SK-N-MC (cell line): Measurements from ENCODE around the gene EHMT2.
A peak's percentile ranks its signal among the peaks of the same experiment; 100 is the strongest.

Experiments used
- DNase-seq: peaks from one replicate; pipeline ENCODE4 v3.0.0-alpha.2; 2011; ENCODE audit warnings: low read depth, low spot score
- H3K27ac ChIP-seq: fragments of 200-600 bp; sonication (generic); 2 replicates; pipeline ENCODE4 v1.5.1; 2016; ENCODE audit warnings: mixed run types
- H3K36me3 ChIP-seq: fragments of 200-600 bp; sonication (generic); 2 replicates; pipeline ENCODE4 v1.6.1; 2017; ENCODE audit warnings: antibody characterized with exemption, low read length, mixed read lengths; ENCODE audit not compliant: insufficient read depth
- H3K4me3 ChIP-seq: fragments of 200-600 bp; sonication (generic); 2 replicates; pipeline ENCODE4 v1.5.1; 2016
- H3K9ac ChIP-seq: fragments of 200-600 bp; sonication (generic); 2 replicates; pipeline ENCODE4 v1.8.0; 2017; ENCODE audit warnings: mixed run types, mixed read lengths; ENCODE audit not compliant: insufficient read length
- H3K9me3 ChIP-seq: fragments of 200-600 bp; sonication (generic); 2 replicates; pipeline ENCODE4 v1.6.1; 2017; ENCODE audit warnings: low read depth, mild to moderate bottlenecking, antibody characterized with exemption, low read length, moderate library complexity, mixed read lengths
- EZH2 ChIP-seq: fragments of 200-600 bp; sonication (generic); IDR thresholded peaks from one replicate; pipeline ENCODE4 v1.6.1; 2017; ENCODE audit warnings: antibody characterized with exemption
- FOXP2 ChIP-seq: optimal IDR thresholded peaks from 2 replicates; pipeline ENCODE3; 2011; ENCODE audit warnings: mild to moderate bottlenecking, moderate library complexity; ENCODE audit not compliant: insufficient read depth; ENCODE audit errors: extremely low read length, control extremely low read depth
- POLR2AphosphoS5 ChIP-seq: IDR thresholded peaks from 2 replicates; pipeline ENCODE4 v1.6.1; 2012; ENCODE audit warnings: mild to moderate bottlenecking, low read depth, low read length, borderline replicate concordance

Gene EHMT2

GRCh38 chr6:31897612-31898382 is at the start of gene EHMT2:
Gene EHMT2, minus strand, starts transcription at chr6:31897698. Its CDS starts 21 bp downstream, at chr6:31897677.
- DNase-seq = no peak
- Histone ChIP-seq H3K27ac (peak within 1 kb of the TSS; percentile 83), H3K4me3 (peak within 1 kb of the TSS; percentile 97), H3K9ac (peak within 1 kb of the TSS; percentile 89), H3K9me3 (no peaks in the 10 kb centered on the region), H3K36me3 (peaks cover 30% of the 10 kb centered on the region)
- TF ChIP-seq EZH2 (no peak), POLR2AphosphoS5 (peak; percentile 86), FOXP2 (no peak)

- TF ChIP-seq EZH2 = no peak
- TF ChIP-seq FOXP2 = no peak
- no peak for TF ChIP-seq POLR2AphosphoS5
- no peak overlapping the region for H3K4me3 ChIP-seq
- H3K9me3 ChIP-seq = no peaks in the 10 kb centered on the region
- no peak overlapping the region for H3K9ac ChIP-seq
- H3K36me3 ChIP-seq = peaks cover 13% of the 10 kb centered on the region; the same call in 1 of the 2 replicates
- H3K27ac ChIP-seq = no peak overlapping the region
- no peak for DNase-seq
These were observed 49.7 kb upstream of the EHMT2 start for GRCh38 chr6:31947070-31947675.

- Histone ChIP-seq H3K4me3 (no peak overlapping the region), H3K27ac (no peak overlapping the region), H3K36me3 (peaks cover 5% of the 10 kb centered on the region; the same call in 1 of the 2 replicates), H3K9me3 (no peaks in the 10 kb centered on the region), H3K9ac (no peak overlapping the region)
- DNase-seq = no peak
- TF ChIP-seq EZH2 = no peak
- no peak for TF ChIP-seq FOXP2
- TF ChIP-seq POLR2AphosphoS5 = no peak
These were observed 48.9 kb upstream of the EHMT2 start for GRCh38 chr6:31946370-31946885.

- TF ChIP-seq FOXP2 (no peak), EZH2 (no peak), POLR2AphosphoS5 (no peak)
- no peak for DNase-seq
- no peak within 1 kb of the TSS for H3K9ac ChIP-seq
- no peak within 1 kb of the TSS for H3K27ac ChIP-seq
- no peak within 1 kb of the TSS for H3K4me3 ChIP-seq
- H3K36me3 ChIP-seq = no peaks in the 10 kb centered on the region; the same call in 1 of the 2 replicates
- H3K9me3 ChIP-seq = no peaks in the 10 kb centered on the region
These were observed 48.2 kb upstream of the EHMT2 start, which contains the start of gene CFB for GRCh38 chr6:31945507-31946369. Gene CFB, plus strand, starts transcription at chr6:31946095. Its CDS starts 127 bp downstream, at chr6:31946222.

GRCh38 chr6:31945154-31945506 is 47.6 kb upstream of the EHMT2 start:
- DNase-seq = no peak
- Histone ChIP-seq H3K9me3 (no peaks in the 10 kb centered on the region), H3K4me3 (no peak overlapping the region), H3K27ac (no peak overlapping the region), H3K36me3 (no peaks in the 10 kb centered on the region), H3K9ac (no peak overlapping the region)
- no peak for TF ChIP-seq FOXP2
- TF ChIP-seq POLR2AphosphoS5 = no peak
- no peak for TF ChIP-seq EZH2

GRCh38 chr6:31943742-31944141 is 46.2 kb upstream of the EHMT2 start:
- no peaks in the 10 kb centered on the region for H3K9me3 ChIP-seq
- H3K36me3 ChIP-seq = no peaks in the 10 kb centered on the region
- H3K9ac ChIP-seq = no peak overlapping the region
- H3K4me3 ChIP-seq = no peak overlapping the region
- H3K27ac ChIP-seq = no peak overlapping the region
- no peak for DNase-seq
- TF ChIP-seq FOXP2 (no peak), POLR2AphosphoS5 (no peak), EZH2 (no peak)

- no peak overlapping the region for H3K4me3 ChIP-seq
- no peaks in the 10 kb centered on the region for H3K9me3 ChIP-seq
- no peak for DNase-seq
- no peak overlapping the region for H3K27ac ChIP-seq
- TF ChIP-seq FOXP2 (no peak), POLR2AphosphoS5 (no peak), EZH2 (no peak)
- no peak overlapping the region for H3K9ac ChIP-seq
- no peaks in the 10 kb centered on the region for H3K36me3 ChIP-seq
These were observed 42.8 kb upstream of the EHMT2 start for GRCh38 chr6:31940256-31940664.

- Histone ChIP-seq H3K36me3 (no peaks in the 10 kb centered on the region), H3K9ac (no peak overlapping the region), H3K9me3 (no peaks in the 10 kb centered on the region), H3K4me3 (no peak overlapping the region), H3K27ac (no peak overlapping the region)
- DNase-seq = no peak
- TF ChIP-seq FOXP2 = no peak
- no peak for TF ChIP-seq POLR2AphosphoS5
- TF ChIP-seq EZH2 = no peak
These were observed 38.3 kb upstream of the EHMT2 start for GRCh38 chr6:31935823-31936222.
